GM12878 (cell line): ENCODE measurements around the gene URI1.

ENCODE experiments used
- CHD2 ChIP-seq: IDR thresholded peaks from 2 replicates; pipeline ENCODE4 v1.6.1; 2011; ENCODE audit warnings: low read depth, low read length, improper control_type of control experiment, borderline replicate concordance
- CHD4 ChIP-seq: fragments of 200-600 bp; sonication (generic); IDR thresholded peaks from 2 replicates; pipeline ENCODE4 v1.6.1; 2016; ENCODE audit warnings: mild to moderate bottlenecking
- CTCF ChIP-seq, 3 experiments: IDR thresholded peaks in 2 of 3; conservative IDR thresholded peaks in 1 of 3; 2 replicates each; pipeline ENCODE4 v1.5.1; 2011; ENCODE audit warnings: low read depth in 3 of 3, low read length in 3 of 3, mild to moderate bottlenecking in 3 of 3, control low read depth in 2 of 3, moderate library complexity in 2 of 3, inconsistent platforms in 1 of 3, mixed read lengths in 1 of 3; ENCODE audit not compliant: control insufficient read depth in 2 of 3, insufficient read depth in 1 of 3; ENCODE audit errors: extremely low read depth in 1 of 3
- TCF3 ChIP-seq: IDR thresholded peaks from 2 replicates; pipeline ENCODE4 v1.6.1; 2012; ENCODE audit warnings: low read depth, mild to moderate bottlenecking, low read length, borderline replicate concordance; ENCODE audit not compliant: insufficient read depth

- TF ChIP-seq CHD4 = no peak
- no peak for TF ChIP-seq CTCF (IDR thresholded peaks at IDR 0.05 in 2 of 3, conservative IDR thresholded peaks at IDR 0.05 in 1 of 3; ENCODE audit: control insufficient read depth in 2 of 3, extremely low read depth in 1 of 3, insufficient read depth in 1 of 3, low read depth in 3 of 3, low read length in 3 of 3)
- TF ChIP-seq TCF3 = no peak
- TF ChIP-seq CHD2 = no peak
Observed at GRCh38 chr19:29971002-29971401, 29.0 kb downstream of the URI1 start.
